GM21528 (cell line): Measurements from ENCODE around the gene GASK1B.

ENCODE experiments used
- ATAC-seq: cut with Tn5 transposase; IDR thresholded peaks from one replicate; pipeline ENCODE4 v1.9.1; 2021; ENCODE audit warnings: mild to moderate bottlenecking, moderate library complexity; ENCODE audit not compliant: unreplicated experiment, low FRiP score

GASK1B gene

GRCh38 chr4:158189422-158189821 lies 16.6 kb upstream of the GASK1B start:
- no peak for ATAC-seq

GRCh38 chr4:158186815-158187214 lies 14.0 kb upstream of the GASK1B start:
- no peak for ATAC-seq

GRCh38 chr4:158182736-158183135 lies 9.9 kb upstream of the GASK1B start:
- no peak for ATAC-seq

- ATAC-seq, result no peak
Observed at GRCh38 chr4:158181906-158182305, 9.1 kb upstream of the GASK1B start.

GRCh38 chr4:158179465-158179864 lies 6.6 kb upstream of the GASK1B start:
- no peak for ATAC-seq

GRCh38 chr4:158176776-158177175 lies 4.0 kb upstream of the GASK1B start:
- ATAC-seq, result no peak

GRCh38 chr4:158176108-158176507 lies 3.3 kb upstream of the GASK1B start:
- no peak for ATAC-seq

GRCh38 chr4:158170691-158171561 lies 1.9 kb downstream of the GASK1B start:
- no peak for ATAC-seq

GRCh38 chr4:158169931-158170690 lies 2.7 kb downstream of the GASK1B start:
- ATAC-seq, result no peak

- no peak for ATAC-seq
Observed at GRCh38 chr4:158169506-158169905, 3.3 kb downstream of the GASK1B start.

- no peak for ATAC-seq
Observed at GRCh38 chr4:158168606-158169005, 4.2 kb downstream of the GASK1B start.

- ATAC-seq, result no peak
Observed at GRCh38 chr4:158166701-158167100, 6.1 kb downstream of the GASK1B start.

- ATAC-seq, result no peak
Observed at GRCh38 chr4:158164768-158165213, 8.0 kb downstream of the GASK1B start.

- no peak for ATAC-seq
Observed at GRCh38 chr4:158163941-158164767, 8.7 kb downstream of the GASK1B start.

- no peak for ATAC-seq
Observed at GRCh38 chr4:158162631-158163030, 10.2 kb downstream of the GASK1B start.

- ATAC-seq, result no peak
Observed at GRCh38 chr4:158161551-158162354, 11.1 kb downstream of the GASK1B start.

GRCh38 chr4:158159718-158160094 lies 13.1 kb downstream of the GASK1B start:
- ATAC-seq, result no peak

- ATAC-seq, result no peak
Observed at GRCh38 chr4:158159054-158159717, 13.6 kb downstream of the GASK1B start.

- no peak for ATAC-seq
Observed at GRCh38 chr4:158157412-158157811, 15.4 kb downstream of the GASK1B start.
